Keratinocyte (primary cell): ENCODE measurements around the gene TWIST2.

Experiments used
- EZH2 ChIP-seq: IDR thresholded peaks from one replicate; pipeline ENCODE4 v1.6.1; 2012; ENCODE audit warnings: inconsistent platforms, mild to moderate bottlenecking, low read length, moderate library complexity
- TF ChIP-seq, protein P1 (sequence below), 3 experiments: IDR thresholded peaks in 1 of 3; conservative IDR thresholded peaks in 1 of 3; optimal IDR thresholded peaks in 1 of 3; 2 replicates in 2 of 3; 3 replicates in 1 of 3; pipeline versions ENCODE3 to v1.5.1; 2011; ENCODE audit warnings: low read length in 3 of 3, mild to moderate bottlenecking in 3 of 3, moderate library complexity in 2 of 3, control low read depth in 1 of 3, inconsistent platforms in 1 of 3; ENCODE audit not compliant: insufficient read depth in 2 of 3; ENCODE audit errors: extremely low read depth in 1 of 3

DNA sequence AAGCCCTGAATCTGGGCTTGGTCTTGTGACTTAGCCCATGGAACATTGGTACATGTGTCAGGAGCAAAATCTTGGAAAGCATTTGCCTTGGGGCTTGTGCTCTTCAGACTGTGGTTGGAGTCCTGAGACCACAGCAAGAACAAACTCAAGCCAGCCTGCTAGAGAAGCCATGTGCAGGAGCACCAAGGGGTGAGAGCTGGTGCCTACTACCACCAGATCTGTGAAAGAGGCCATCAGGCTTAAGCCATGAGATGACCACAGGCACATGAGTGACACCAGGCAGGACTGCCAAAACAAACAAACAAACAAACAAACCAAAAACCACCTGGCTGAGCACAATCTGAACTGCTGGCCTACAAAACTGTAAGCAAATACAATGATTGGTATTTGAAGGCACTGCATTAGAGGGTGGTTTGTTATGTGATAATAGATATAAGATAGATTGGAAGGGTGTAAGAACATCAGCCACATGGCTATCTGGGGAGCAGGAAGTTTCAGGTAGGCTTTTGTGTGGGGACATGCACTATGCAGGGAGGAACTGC, 9.0 kb upstream of the TWIST2 start:
- TF ChIP-seq, protein P1, sequence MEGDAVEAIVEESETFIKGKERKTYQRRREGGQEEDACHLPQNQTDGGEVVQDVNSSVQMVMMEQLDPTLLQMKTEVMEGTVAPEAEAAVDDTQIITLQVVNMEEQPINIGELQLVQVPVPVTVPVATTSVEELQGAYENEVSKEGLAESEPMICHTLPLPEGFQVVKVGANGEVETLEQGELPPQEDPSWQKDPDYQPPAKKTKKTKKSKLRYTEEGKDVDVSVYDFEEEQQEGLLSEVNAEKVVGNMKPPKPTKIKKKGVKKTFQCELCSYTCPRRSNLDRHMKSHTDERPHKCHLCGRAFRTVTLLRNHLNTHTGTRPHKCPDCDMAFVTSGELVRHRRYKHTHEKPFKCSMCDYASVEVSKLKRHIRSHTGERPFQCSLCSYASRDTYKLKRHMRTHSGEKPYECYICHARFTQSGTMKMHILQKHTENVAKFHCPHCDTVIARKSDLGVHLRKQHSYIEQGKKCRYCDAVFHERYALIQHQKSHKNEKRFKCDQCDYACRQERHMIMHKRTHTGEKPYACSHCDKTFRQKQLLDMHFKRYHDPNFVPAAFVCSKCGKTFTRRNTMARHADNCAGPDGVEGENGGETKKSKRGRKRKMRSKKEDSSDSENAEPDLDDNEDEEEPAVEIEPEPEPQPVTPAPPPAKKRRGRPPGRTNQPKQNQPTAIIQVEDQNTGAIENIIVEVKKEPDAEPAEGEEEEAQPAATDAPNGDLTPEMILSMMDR (optimal IDR thresholded peaks at IDR 0.05 in 1 of 3, IDR thresholded peaks at IDR 0.05 in 1 of 3, conservative IDR thresholded peaks at IDR 0.05 in 1 of 3; ENCODE audit: extremely low read depth in 1 of 3, insufficient read depth in 2 of 3, low read length in 3 of 3), result no peak
- TF ChIP-seq EZH2, result no peak
